GM18505 (cell line): ENCODE measurements around the gene MCEE.
"Not testable (repeated sequence)": the region's sequence is repeated elsewhere in the genome, so short reads cannot be mapped to it uniquely, and the experiment has no call there.

Experiments
- ATAC-seq: cut with Tn5 transposase; IDR thresholded peaks from one replicate; pipeline ENCODE4 v1.9.1; 2021; ENCODE audit not compliant: unreplicated experiment
- POLR2A ChIP-seq: IDR thresholded peaks from 4 replicates; pipeline ENCODE4 v1.6.1; 2011; ENCODE audit warnings: borderline replicate concordance; ENCODE audit not compliant: insufficient read depth, insufficient read length; ENCODE audit errors: extremely low read depth

The MCEE gene

GRCh38 chr2:71148506-71149063 lies 18.6 kb upstream of the MCEE start:
- TF ChIP-seq POLR2A: no peak

GRCh38 chr2:71143782-71144181 lies 13.8 kb upstream of the MCEE start:
- no peak for ATAC-seq
- no peak for TF ChIP-seq POLR2A

More at GRCh38 chr2:71148506-71149063, 18.6 kb upstream of the MCEE start:
- no peak for ATAC-seq

DNA sequence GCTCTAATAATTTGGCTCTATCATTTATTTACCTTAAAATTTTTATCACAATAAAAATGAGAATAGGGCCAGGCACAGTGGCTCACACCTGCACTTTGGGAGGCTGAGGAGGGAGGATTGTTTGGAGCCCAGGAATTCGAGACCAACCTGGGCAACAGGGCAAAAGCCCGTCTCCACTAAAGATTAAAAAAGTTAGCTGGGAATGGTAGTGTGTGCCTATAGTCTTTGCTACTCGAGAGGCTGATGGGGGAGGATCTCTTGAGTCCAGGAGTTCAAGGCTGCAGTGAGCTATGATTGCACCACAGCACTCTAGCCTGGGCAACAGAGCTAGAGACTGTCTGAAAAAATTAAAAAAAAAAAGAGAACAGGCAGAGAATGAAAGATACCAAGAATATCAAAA lies 6.1 kb upstream of the MCEE start:
- TF ChIP-seq POLR2A: no peak
- no peak for ATAC-seq

GRCh38 chr2:71133603-71134002 lies 3.6 kb upstream of the MCEE start:
- no peak for TF ChIP-seq POLR2A
- no peak for ATAC-seq

- ATAC-seq: not testable (repeated sequence)
Observed at GRCh38 chr2:71131387-71132166, 1.5 kb upstream of the MCEE start.

- ATAC-seq: no peak
- TF ChIP-seq POLR2A: no peak
Observed at GRCh38 chr2:71130905-71131244, 846 bp upstream of the MCEE start.

DNA sequence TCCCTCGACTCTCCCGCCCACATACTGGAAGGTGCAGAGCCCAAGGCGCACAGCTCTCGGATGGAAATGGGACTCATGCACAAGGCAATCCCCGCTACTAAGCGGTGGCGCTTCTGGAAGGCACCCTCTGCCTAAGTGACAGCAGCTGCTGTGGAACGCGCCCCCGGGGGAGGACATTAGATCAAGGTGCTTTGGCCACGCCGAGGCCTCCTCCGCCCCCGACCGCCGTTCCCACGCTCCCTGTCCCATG lies 202 bp downstream of the MCEE start:
- no peak for TF ChIP-seq POLR2A
- peak; percentile 44 for ATAC-seq

DNA sequence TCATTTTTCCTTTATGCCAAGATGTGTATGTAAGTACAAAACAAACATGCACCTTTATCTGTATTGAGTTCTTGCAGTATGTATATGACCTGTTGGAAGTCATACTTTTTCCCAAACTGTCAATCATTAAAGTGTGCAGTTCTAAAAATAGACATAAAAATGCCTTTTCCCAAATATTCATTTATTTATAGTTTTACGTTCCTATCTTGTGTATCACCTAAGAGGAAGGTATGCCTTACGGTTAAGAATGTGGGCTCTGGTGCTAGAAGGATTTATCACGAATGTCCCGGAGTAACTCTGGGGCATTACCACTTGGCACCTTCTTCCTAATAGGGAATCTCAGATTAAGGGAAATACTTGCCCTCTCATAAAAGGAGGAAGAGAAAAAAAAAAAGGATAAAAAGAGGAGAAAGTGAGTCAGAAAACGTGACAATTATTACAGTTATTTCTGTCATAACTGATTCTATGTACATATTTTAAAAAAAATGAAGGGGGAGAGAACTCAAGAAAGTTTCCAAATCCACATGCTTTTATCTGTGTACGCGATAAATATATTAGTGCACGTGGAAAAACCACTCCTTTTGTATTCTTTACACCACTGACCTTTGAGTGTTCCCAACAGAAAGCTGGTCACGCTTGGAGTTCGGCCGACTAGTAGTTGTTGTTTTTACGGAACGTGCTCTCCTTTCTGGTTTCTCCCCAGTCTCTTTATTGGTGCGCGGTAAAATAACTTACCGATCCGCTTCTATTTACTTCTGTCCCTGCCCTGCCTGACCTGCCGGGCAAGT lies 721 bp downstream of the MCEE start:
- no peak for ATAC-seq
- no peak for TF ChIP-seq POLR2A

DNA sequence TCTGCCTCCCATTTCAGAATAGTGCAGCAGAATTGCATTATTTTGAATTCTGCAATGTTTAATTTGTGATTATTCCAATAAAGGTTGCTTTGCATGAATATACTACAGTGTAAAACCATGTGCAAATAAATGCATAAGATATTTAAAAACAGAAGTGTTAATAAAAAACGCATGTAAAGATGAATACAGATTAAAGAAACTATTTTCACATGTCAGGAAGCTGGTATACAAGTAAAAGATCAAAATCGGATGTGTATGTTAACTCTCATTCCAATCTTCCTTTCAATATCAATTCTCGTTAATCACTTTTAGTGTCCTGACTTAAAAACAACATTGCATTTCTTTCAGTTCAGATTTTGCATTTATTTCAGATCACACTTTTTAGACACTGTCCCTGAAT lies 3.1 kb downstream of the MCEE start:
- no peak for ATAC-seq
- no peak for TF ChIP-seq POLR2A

GRCh38 chr2:71125506-71126294 lies 4.3 kb downstream of the MCEE start:
- TF ChIP-seq POLR2A: no peak
- no peak for ATAC-seq

- TF ChIP-seq POLR2A: no peak
- no peak for ATAC-seq
Observed at GRCh38 chr2:71122387-71123298, 7.4 kb downstream of the MCEE start.

DNA sequence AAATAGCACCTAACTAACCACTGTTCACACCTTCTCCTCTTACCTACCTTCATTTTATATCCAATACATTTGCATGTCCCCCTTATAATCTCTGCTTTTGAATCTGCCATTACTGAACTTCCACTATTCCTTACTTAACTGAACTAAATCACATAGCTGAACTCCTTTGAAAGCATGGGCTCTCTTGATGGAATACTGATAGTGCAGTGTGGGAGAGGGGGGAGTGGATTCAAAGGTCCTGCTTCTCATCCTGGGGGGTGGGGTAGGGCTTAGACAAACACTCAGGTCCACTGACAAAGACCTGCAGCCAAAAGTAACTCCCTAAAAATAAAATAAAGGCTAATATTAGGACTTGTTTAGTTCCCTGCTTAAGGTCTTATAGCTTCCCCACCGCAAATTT lies 8.6 kb downstream of the MCEE start:
- no peak for TF ChIP-seq POLR2A

DNA sequence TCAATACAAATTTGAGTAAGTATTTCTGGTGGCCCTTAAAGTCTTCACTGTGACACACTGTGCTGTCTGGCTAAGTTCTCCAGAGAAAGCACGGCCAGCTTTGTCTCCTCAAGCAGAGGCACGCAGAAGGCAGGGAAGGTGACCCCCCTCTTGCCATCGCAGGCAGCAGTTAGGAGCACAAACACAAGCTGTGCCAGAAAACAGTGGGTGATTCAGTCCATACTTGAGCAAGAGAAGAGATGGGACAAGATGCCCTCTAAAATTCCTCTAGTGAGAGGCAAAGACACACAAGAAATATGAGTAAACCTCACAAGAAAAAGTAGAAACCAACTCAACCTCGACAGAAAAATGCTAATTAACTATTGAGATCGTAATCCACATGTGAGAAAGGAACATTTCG lies 9.8 kb downstream of the MCEE start:
- TF ChIP-seq POLR2A: no peak
- no peak for ATAC-seq

More for the DNA sequence above, 8.6 kb downstream of the MCEE start:
- no peak for ATAC-seq
